Thyroid gland (tissue), 4 donors: ENCODE measurements around the gene DAPK1. TPM values are rescaled to one million over a fixed set of nuclear protein-coding genes. Genes with fewer than 3 reads are reported as not detected.

Experiments used
- DNase-seq, 2 donors: peaks; one replicate each; pipeline ENCODE4 v3.0.0-alpha.2; 2019
- H3K27ac ChIP-seq, 3 donors: fragments of 200-600 bp; sonication (generic); 1 replicate in 2 of 3; 2 replicates in 1 of 3; pipeline ENCODE4 v1.5.1; 2016 to 2019; ENCODE audit warnings: mild to moderate bottlenecking in 1 of 3, moderate library complexity in 1 of 3
- H3K27me3 ChIP-seq: fragments of 200-600 bp; sonication (generic); one replicate; pipeline ENCODE4 v1.5.1; 2019
- H3K36me3 ChIP-seq, 2 donors: fragments of 200-600 bp; sonication (generic); one replicate each; pipeline ENCODE4 v1.5.1; 2016 to 2019
- H3K4me1 ChIP-seq, 2 donors: fragments of 200-600 bp; sonication (generic); one replicate each; pipeline ENCODE4 v1.5.1; 2017 to 2019
- H3K4me3 ChIP-seq, 3 donors: fragments of 200-600 bp; sonication (generic); replicated peaks in 1 of 3; 1 replicate in 2 of 3; 2 replicates in 1 of 3; pipeline ENCODE4 v1.5.1; 2016; ENCODE audit warnings: mild to moderate bottlenecking in 1 of 3
- H3K9me3 ChIP-seq: fragments of 200-600 bp; sonication (generic); one replicate; pipeline ENCODE4 v1.5.1; 2017
- CTCF ChIP-seq, 6 experiments: fragments of 200-600 bp in 3 of 6; fragments of 450-650 bp in 3 of 6; sonication (generic) in 3 of 6; IDR thresholded peaks; one replicate each; pipeline ENCODE4 v1.5.1; 2016 to 2019; ENCODE audit warnings: antibody characterized with exemption in 6 of 6, mild to moderate bottlenecking in 2 of 6, inconsistent platforms in 1 of 6, moderate library complexity in 1 of 6
- POLR2A ChIP-seq, 2 donors: fragments of 450-650 bp; IDR thresholded peaks; one replicate each; pipeline ENCODE4 v1.6.1; 2017; ENCODE audit warnings: antibody characterized with exemption in 2 of 2, mild to moderate bottlenecking in 2 of 2, moderate library complexity in 1 of 2
- WGBS, 2 donors: methylation state at CpG; one replicate each; pipeline ENCODE4 v1.1.5; 2017; 5-methylcytosine and 5-hydroxymethylcytosine counted together
- intact Hi-C: fragments of 100-400 bp; cut with DNase I; formaldehyde crosslinking; loops from one replicate; pipeline ENCODE4 v1.15.1; 2023
- total RNA-seq, 4 donors: library from RNA; depleted of rRNA; stranded (reverse); fragments of >200 nt; gene quantifications; one replicate each; pipeline ENCODE4 v1.2.3, GENCODE V29; 2016

Gene DAPK1
- total RNA-seq, 4 donors from 2014 or later, result 32.0 to 76.2 (median 38.2) TPM

DNA sequence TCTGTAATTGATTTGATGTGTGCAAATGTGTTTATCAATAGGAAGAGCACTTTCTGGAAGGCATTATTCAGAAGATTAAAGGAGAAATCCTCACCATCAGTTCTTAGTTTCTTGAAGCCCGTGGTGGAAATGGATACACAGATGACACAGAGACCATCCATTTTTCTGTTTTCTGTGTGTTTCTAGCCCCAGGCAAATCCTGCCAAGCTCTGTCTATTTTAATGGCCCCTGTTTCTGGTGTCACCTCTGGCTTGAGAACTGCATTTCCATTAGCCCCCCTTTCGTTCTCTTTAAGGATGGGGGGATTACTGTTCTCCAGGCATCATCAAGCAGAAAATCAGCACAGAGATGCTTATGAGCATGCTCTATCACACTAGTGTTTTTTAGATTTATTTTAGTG, 37.3 kb downstream of the DAPK1 start:
- WGBS, 2 donors, result 92 to 97% methylated on average over 2 of the region's 2 CpGs
- intact Hi-C loops, result no loop called here

GRCh38 chr9:87535817-87536539, 38.3 kb downstream of the DAPK1 start:
- Histone ChIP-seq H3K27ac (no peak overlapping the region), H3K27me3 (no peaks in the 10 kb centered on the region), H3K4me3 (no peak overlapping the region), H3K9me3 (no peaks in the 10 kb centered on the region), H3K4me1 (peaks cover 0 to 1% of the 10 kb centered on the region in 2 donors), H3K36me3 (no peaks in the 10 kb centered on the region)
- 83 to 85% methylated on average over 8 of the region's 8 CpGs for WGBS, 2 donors
- intact Hi-C loops, result no loop called here
- no peak for DNase-seq
- no peak for TF ChIP-seq CTCF (IDR thresholded peaks at IDR 0.05)
- no peak for TF ChIP-seq POLR2A (IDR thresholded peaks at IDR 0.05)

More for the DNA sequence above, 37.3 kb downstream of the DAPK1 start:
- peaks cover 7 to 10% of the 10 kb centered on the region in 2 donors for H3K4me1 ChIP-seq
- H3K9me3 ChIP-seq, result no peaks in the 10 kb centered on the region
- H3K27me3 ChIP-seq, result no peaks in the 10 kb centered on the region
- H3K36me3 ChIP-seq, result no peaks in the 10 kb centered on the region
- no peak overlapping the region for H3K4me3 ChIP-seq
- TF ChIP-seq POLR2A (IDR thresholded peaks at IDR 0.05), result no peak
- no peak for TF ChIP-seq CTCF (IDR thresholded peaks at IDR 0.05)
- H3K27ac ChIP-seq, result no peak overlapping the region
- DNase-seq, result no peak

DNA sequence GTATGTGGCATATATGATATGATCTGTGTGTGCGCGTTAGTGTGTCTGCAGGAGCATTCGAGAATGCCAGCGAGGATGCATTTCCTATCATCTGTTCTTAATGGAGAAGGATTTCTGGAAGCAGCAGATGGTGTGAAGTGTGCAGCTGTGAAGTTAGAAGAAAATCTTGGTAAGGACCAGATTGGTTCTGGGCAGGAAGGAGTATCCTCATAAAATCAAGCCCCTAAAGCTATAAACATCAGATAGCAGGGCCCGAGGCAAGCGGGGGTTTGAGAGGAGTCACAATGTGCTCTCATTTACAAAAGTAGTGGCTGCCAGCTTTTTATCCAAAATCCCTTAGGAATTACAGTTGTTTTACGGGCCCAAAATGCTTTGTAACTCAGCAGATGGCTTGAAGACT, 40.0 kb downstream of the DAPK1 start:
- TF ChIP-seq CTCF (IDR thresholded peaks at IDR 0.05), result no peak
- no peak for TF ChIP-seq POLR2A (IDR thresholded peaks at IDR 0.05)
- H3K4me1 ChIP-seq, result no peaks in the 10 kb centered on the region
- H3K36me3 ChIP-seq, result no peaks in the 10 kb centered on the region
- DNase-seq, result no peak
- no peak overlapping the region for H3K27ac ChIP-seq
- 85 to 91% methylated on average over 7 of the region's 7 CpGs for WGBS, 2 donors
- H3K4me3 ChIP-seq, result no peak overlapping the region
- no peaks in the 10 kb centered on the region for H3K9me3 ChIP-seq
- intact Hi-C loops, result no loop called here
- no peaks in the 10 kb centered on the region for H3K27me3 ChIP-seq

GRCh38 chr9:87540444-87541105, 42.9 kb downstream of the DAPK1 start:
- TF ChIP-seq POLR2A (IDR thresholded peaks at IDR 0.05) (no peak), CTCF (IDR thresholded peaks at IDR 0.05) (no peak)
- no peaks in the 10 kb centered on the region for H3K4me1 ChIP-seq
- no peaks in the 10 kb centered on the region for H3K9me3 ChIP-seq
- no peak for DNase-seq
- no peak overlapping the region for H3K27ac ChIP-seq
- WGBS, 2 donors, result 86% methylated on average over 8 of the region's 8 CpGs
- no peak overlapping the region for H3K4me3 ChIP-seq
- no peaks in the 10 kb centered on the region for H3K27me3 ChIP-seq
- H3K36me3 ChIP-seq, result no peaks in the 10 kb centered on the region
- intact Hi-C loops, result no loop called here

GRCh38 chr9:87541663-87542062, 44.0 kb downstream of the DAPK1 start:
- 85 to 86% methylated on average over 2 of the region's 2 CpGs for WGBS, 2 donors
- H3K4me1 ChIP-seq, result no peaks in the 10 kb centered on the region

More at GRCh38 chr9:87541663-87542062, 44.0 kb downstream of the DAPK1 start:
- no peak for DNase-seq
- Histone ChIP-seq H3K27me3 (no peaks in the 10 kb centered on the region), H3K9me3 (no peaks in the 10 kb centered on the region), H3K4me3 (no peak overlapping the region), H3K27ac (no peak overlapping the region), H3K36me3 (no peaks in the 10 kb centered on the region)
- intact Hi-C loops, result no loop called here
- no peak for TF ChIP-seq POLR2A (IDR thresholded peaks at IDR 0.05)
- no peak for TF ChIP-seq CTCF (IDR thresholded peaks at IDR 0.05)
